IPS-18a (cell line): ENCODE results near the gene EFCAB12.
"Not testable (repeated sequence)": the region's sequence is repeated elsewhere in the genome, so short reads cannot be mapped to it uniquely, and the experiment has no call there.

Experiments
- H3K27ac ChIP-seq: one replicate; pipeline ENCODE4 v1.5.1; 2013; ENCODE audit warnings: low read length
- H3K27me3 ChIP-seq: one replicate; pipeline ENCODE4 v1.6.1; 2013; ENCODE audit warnings: mild to moderate bottlenecking, low read length; ENCODE audit not compliant: control insufficient read depth, insufficient read depth
- H3K36me3 ChIP-seq: one replicate; pipeline ENCODE4 v1.6.1; 2013; ENCODE audit warnings: low read depth, low read length; ENCODE audit not compliant: control insufficient read depth
- H3K4me1 ChIP-seq: one replicate; pipeline ENCODE4 v1.6.1; 2013; ENCODE audit warnings: low read depth, low read length; ENCODE audit not compliant: control insufficient read depth
- H3K4me3 ChIP-seq: one replicate; pipeline ENCODE4 v1.5.1; 2013; ENCODE audit warnings: low read length
- H3K9ac ChIP-seq: one replicate; pipeline ENCODE4 v1.6.1; 2013; ENCODE audit warnings: mild to moderate bottlenecking, low read length, moderate library complexity
- H3K9me3 ChIP-seq: one replicate; pipeline ENCODE4 v1.6.1; 2013; ENCODE audit warnings: low read depth, low read length; ENCODE audit not compliant: control insufficient read depth

EFCAB12 gene

DNA sequence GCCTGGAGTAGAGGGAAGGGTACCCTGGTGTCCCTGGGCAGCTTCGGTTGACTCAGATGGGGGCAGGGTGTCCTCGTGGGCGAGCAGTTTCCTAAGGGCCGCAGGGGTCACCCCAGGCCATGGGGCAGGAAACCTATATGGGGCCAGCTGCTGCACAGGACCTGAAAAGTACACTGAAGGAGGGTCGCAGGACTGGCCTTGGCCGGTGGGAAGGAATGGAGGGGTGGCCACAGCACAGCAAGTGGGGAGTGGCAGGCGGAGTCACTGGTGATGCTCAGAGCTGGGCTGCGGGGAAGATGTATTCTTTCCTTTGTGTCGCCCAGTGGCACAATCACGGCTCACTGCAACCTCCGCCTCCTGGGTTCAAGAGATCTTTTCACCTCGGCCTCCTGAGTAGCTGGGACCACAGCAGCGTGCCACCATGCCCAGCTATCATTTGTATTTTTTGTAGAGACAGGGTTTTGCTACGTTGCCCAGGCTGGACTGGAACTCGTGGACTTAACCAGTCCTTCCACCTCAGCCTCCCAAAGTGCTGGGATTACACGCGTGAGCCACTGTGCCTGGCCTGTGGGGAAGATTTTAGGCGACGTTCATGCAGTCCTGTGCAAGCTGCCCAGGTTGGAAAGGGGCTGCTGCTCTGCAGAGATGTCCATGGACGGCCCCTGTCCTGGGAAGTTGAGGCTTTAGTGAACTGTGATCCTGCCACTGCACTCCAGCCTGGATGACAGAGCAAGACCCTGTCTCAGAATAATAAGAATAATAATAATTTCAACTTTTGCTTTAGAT, 57.2 kb downstream of the EFCAB12 start:
- Histone ChIP-seq H3K4me3 (no peak overlapping the region), H3K9ac (no peak overlapping the region), H3K27me3 (no peaks in the 10 kb centered on the region), H3K9me3 (no peaks in the 10 kb centered on the region), H3K4me1 (no peaks in the 10 kb centered on the region), H3K36me3 (no peaks in the 10 kb centered on the region), H3K27ac (no peak overlapping the region)

DNA sequence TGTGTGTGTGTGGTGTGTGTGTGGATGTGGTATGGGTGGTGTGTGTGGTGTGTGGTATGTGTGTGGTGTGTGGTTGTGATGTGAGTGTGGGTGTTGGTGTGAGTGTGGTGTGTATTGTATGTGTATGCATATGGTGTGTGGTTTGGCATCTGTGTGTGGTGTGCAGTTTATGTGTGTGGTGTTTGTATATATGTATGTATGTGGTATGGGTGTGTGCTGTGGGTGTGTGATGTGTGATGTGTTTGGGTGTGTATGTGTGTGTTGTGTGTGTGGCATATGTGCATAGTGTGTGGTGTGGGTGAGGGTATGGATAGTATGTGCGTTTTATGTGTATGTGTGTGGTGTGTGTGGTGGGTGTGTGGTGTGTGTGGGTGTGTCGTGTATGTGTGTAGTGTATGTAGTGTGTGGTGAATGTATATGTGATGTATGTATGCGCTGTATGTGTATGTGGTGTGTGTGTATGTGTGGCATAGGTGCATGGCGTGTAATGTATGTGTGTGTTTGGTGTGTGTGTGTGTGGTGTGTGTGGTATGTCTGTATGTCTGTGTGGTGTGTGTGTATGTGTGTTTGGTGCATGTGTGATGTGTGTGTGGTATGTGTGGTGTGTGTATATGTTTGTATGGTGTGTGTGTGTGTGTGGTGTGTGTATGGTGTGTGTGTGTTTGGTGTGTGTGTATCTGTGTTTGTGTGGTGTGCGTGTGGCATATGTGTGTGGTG, 58.0 kb downstream of the EFCAB12 start:
- no peaks in the 10 kb centered on the region for H3K4me1 ChIP-seq
- H3K9me3 ChIP-seq, result no peaks in the 10 kb centered on the region
- no peaks in the 10 kb centered on the region for H3K36me3 ChIP-seq
- H3K27me3 ChIP-seq, result no peaks in the 10 kb centered on the region
- no peak overlapping the region for H3K27ac ChIP-seq
- H3K4me3 ChIP-seq, result no peak overlapping the region
- no peak overlapping the region for H3K9ac ChIP-seq

DNA sequence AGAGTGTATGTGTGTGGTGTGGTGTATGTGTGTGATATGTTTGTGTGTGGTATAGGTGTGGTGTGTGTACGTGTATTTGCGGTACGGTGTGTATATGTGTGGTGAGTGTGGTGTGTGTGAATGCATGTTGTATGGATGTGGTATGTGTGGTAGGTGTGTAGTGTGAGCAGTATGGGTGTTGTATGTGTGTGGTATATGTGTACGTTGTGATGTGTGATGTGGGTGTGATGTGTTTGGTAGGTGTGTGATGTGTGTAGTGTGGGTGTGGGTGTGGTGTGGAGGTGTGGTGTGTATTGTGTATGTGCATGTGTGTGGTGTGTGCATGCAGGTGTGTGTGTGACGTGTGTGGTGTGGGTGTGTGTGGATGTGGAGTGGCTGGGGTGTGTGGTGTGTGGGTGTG, 58.7 kb downstream of the EFCAB12 start:
- H3K4me1 ChIP-seq, result no peaks in the 10 kb centered on the region
- H3K9me3 ChIP-seq, result no peaks in the 10 kb centered on the region
- no peaks in the 10 kb centered on the region for H3K36me3 ChIP-seq
- no peak overlapping the region for H3K27ac ChIP-seq
- no peak overlapping the region for H3K4me3 ChIP-seq
- no peaks in the 10 kb centered on the region for H3K27me3 ChIP-seq
- no peak overlapping the region for H3K9ac ChIP-seq

DNA sequence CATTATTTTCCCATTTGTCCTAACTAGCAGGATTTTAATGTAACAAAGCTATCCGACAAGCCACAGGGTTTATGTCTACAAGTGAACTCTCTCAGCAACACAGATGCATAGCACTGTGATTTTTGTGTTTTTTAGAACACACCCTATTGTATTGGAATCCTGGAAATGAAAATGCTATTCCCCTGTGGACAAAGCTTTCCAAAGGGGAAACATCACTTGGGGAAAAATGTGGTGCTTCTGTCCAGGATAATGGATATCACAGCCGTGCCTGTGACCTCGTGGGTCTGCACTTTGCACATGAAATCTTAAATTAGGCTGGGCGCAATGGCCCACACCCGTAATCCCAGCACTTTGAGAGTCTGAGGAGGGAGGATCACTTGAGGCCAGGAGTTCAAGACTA, 60.6 kb downstream of the EFCAB12 start:
- H3K4me1 ChIP-seq, result no peaks in the 10 kb centered on the region
- no peaks in the 10 kb centered on the region for H3K9me3 ChIP-seq
- no peak overlapping the region for H3K9ac ChIP-seq
- H3K36me3 ChIP-seq, result no peaks in the 10 kb centered on the region
- no peak overlapping the region for H3K4me3 ChIP-seq
- no peak overlapping the region for H3K27ac ChIP-seq
- no peaks in the 10 kb centered on the region for H3K27me3 ChIP-seq

DNA sequence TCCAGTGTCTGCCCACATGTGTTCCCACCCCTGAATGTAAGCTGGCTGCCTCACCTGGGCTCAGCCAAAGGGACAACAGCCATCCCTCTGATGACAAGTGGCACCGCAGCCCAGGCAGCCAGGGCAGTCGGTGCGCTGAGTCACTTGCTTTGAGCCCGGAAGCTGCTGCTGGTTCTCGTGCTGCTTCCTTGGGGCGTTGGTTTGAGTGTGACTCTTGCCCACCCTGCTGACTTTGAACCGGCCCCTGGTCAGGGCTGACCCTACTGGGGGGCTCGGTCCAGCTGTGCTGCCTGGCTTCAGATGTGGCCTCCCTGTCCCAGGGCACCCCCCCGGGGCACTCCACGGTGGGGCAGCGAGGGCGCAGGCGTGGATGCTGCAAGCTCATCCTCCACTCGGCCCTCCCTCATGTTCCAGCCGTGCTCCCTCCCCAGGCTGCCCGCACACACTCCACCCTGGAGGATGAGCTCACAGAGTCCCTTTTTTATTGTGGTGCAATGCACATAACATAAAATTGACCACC, 62.1 kb downstream of the EFCAB12 start:
- Histone ChIP-seq H3K4me3 (no peak overlapping the region), H3K9ac (no peak overlapping the region), H3K27ac (no peak overlapping the region), H3K27me3 (no peaks in the 10 kb centered on the region), H3K36me3 (no peaks in the 10 kb centered on the region), H3K9me3 (no peaks in the 10 kb centered on the region), H3K4me1 (no peaks in the 10 kb centered on the region)

DNA sequence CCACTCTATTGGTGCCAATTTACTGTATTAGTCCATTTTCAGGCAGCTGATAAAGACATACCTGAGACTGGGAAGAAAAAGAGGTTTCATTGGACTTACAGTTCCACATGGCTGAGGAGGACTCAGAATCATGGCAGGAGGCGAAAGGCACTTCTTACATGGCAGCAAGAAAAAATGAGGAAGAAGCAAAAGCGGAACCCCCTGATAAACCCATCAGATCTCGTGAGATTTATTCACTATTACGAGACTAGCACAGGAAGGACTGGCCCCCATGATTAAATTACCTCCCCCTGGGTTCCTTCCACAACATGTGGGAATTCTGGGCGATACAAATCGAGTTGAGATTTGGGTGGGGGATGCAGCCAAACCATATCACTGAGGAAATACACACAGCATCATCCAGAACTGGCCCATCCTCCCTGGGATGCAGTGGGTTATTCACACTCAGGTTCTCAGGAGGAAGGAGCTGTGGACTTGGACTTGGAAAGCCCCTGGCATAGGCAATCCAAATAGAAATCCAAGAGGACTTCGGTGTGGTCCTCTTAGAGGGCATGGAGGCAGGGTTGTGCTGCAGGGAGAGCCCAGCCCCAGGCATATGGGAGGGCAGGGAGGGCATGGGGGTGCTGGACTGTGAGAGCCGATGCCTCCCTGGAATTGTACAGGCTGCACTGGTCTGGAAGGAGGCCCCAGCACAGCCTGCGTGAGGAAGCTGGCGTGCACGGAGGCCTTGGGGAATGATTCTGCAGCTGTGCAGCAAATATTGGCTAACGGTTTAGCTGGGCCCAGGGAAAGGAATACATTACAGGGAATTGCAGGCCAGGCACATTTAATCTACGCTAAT, 62.9 kb downstream of the EFCAB12 start:
- H3K36me3 ChIP-seq, result no peaks in the 10 kb centered on the region
- no peaks in the 10 kb centered on the region for H3K9me3 ChIP-seq
- no peaks in the 10 kb centered on the region for H3K27me3 ChIP-seq
- no peak overlapping the region for H3K27ac ChIP-seq
- no peak overlapping the region for H3K9ac ChIP-seq
- no peak overlapping the region for H3K4me3 ChIP-seq
- no peaks in the 10 kb centered on the region for H3K4me1 ChIP-seq

DNA sequence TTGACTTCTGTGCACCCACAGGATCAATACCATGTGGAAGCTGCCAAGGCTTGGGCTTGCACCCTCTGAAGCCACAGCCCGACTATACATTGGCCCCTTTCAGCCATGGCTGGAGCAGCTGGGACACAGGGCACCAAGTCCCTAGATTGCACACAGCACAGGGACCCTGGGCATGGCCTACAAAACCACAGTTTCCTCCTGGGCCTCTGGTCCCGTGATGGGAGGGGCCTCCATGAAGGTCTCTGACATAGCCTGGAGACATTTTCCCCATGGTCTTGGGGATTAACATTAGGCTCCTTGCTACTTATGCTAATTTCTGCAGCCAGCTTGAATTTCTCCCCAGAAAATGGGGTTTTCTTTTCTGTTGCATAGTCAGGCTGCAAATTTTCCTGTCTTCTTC, 63.6 kb downstream of the EFCAB12 start:
- not testable (repeated sequence) for H3K4me1 ChIP-seq, H3K9ac ChIP-seq, H3K27ac ChIP-seq, H3K9me3 ChIP-seq, H3K36me3 ChIP-seq, H3K4me3 ChIP-seq, H3K27me3 ChIP-seq

DNA sequence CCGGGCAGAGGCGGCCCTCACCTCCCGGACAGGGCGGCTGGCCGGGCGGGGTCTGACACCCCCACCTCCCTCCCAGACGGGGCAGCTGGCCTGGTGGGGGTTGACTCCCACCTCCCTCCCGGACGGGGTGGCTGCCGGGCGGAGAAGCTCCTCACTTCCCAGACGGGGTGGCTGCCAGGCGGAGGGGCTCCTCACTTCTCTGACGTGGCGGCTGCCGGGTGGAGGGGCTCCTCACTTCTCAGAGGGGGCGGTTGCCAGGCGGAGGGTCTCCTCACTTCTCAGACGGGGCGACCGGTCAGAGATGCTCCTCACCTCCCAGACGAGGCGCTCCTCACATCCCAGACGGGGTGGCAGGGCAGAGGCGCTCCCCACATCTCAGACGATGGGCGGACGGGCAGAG, 65.1 kb downstream of the EFCAB12 start:
- H3K9ac ChIP-seq, H3K4me1 ChIP-seq, H3K4me3 ChIP-seq, H3K9me3 ChIP-seq, H3K27me3 ChIP-seq, H3K27ac ChIP-seq, H3K36me3 ChIP-seq: not testable (repeated sequence)

DNA sequence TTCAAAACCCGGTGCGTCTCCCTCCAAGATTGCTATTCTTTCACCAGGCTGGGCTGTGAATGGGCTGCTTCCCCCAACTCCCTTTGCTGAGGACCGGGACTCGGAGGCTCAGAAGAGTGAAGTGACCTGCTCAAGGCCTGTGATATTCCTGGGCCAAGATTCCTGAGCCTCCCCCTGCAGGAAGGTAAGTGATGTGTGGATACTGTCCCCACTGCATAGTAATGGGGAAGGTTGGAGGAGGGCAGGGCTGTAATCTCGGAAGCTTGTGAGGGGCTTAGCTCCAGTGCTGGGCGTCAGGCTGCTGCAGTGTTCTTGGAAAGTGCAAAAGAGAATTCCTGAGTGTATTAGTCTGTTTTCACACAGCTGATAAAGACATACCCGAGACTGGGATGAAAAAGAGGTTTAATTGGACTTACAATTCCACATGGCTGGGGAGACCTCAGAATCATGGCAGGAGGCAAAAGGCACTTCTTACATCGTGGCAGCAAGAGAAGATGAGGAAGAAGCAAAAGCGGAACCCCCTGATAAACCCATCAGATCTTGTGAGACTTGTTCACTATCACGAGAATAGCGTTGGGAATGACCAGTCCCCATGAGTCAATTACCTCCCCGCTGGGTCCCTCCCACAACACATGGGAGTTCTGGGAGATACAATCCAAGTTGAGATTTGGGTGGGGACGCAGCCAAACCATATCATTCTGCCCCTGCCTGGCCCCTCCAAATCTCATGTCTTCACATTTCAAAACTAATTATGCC, 67.6 kb downstream of the EFCAB12 start:
- Histone ChIP-seq H3K9me3 (no peaks in the 10 kb centered on the region), H3K9ac (no peak overlapping the region), H3K27ac (no peak overlapping the region), H3K27me3 (no peaks in the 10 kb centered on the region), H3K4me1 (no peaks in the 10 kb centered on the region), H3K4me3 (no peak overlapping the region), H3K36me3 (no peaks in the 10 kb centered on the region)

DNA sequence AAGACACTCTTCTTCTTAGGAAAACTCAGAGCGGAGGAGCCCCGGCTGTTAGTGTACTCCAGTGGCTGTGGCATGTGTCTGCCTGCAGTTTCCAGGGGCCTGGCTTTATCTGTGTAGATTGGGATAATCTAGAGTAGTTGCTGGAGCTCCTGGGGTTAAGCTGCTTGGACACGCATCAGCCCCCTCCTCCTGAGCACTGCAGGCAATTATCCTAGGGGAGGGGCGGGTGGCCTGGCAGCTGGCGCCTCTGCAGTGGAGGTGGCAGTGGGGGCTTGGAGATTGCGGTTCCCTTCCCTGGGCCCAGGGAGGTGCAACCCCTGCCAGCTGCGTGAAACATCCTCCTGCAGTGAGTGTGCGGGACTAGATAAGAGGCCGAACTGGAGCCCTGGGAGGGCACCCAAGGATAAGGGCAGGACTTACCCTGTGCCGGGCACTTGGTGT, 68.2 kb downstream of the EFCAB12 start:
- Histone ChIP-seq H3K4me3 (no peak overlapping the region), H3K4me1 (no peaks in the 10 kb centered on the region), H3K27ac (no peak overlapping the region), H3K36me3 (no peaks in the 10 kb centered on the region), H3K9ac (no peak overlapping the region), H3K27me3 (no peaks in the 10 kb centered on the region), H3K9me3 (no peaks in the 10 kb centered on the region)
